ENCODE results near the gene ADAMTS9.

The ADAMTS9 gene

GRCh38 chr3:64654013-64654412 lies 33.8 kb downstream of the ADAMTS9 start:
- DNase-seq (ENCODE audit: low read depth in 1 of 2, low spot score in 1 of 2) = no peak

GRCh38 chr3:64653101-64653500 lies 34.7 kb downstream of the ADAMTS9 start:
- DNase-seq (ENCODE audit: low read depth in 1 of 2, low spot score in 1 of 2) = no peak

GRCh38 chr3:64651741-64652241 lies 36.0 kb downstream of the ADAMTS9 start:
- no peak for DNase-seq (ENCODE audit: low read depth in 1 of 2, low spot score in 1 of 2)

GRCh38 chr3:64651303-64651702 lies 36.5 kb downstream of the ADAMTS9 start:
- no peak for DNase-seq (ENCODE audit: low read depth in 1 of 2, low spot score in 1 of 2)

GRCh38 chr3:64650715-64651114 lies 37.1 kb downstream of the ADAMTS9 start:
- DNase-seq (ENCODE audit: low read depth in 1 of 2, low spot score in 1 of 2) = no peak

- no peak for DNase-seq (ENCODE audit: low read depth in 1 of 2, low spot score in 1 of 2)
Measured at GRCh38 chr3:64650096-64650622, 37.6 kb downstream of the ADAMTS9 start.

- DNase-seq (ENCODE audit: low read depth in 1 of 2, low spot score in 1 of 2) = no peak
Measured at GRCh38 chr3:64648927-64649906, 38.6 kb downstream of the ADAMTS9 start.

GRCh38 chr3:64647825-64648224 lies 40.0 kb downstream of the ADAMTS9 start:
- DNase-seq (ENCODE audit: low read depth in 1 of 2, low spot score in 1 of 2) = no peak

- no peak for DNase-seq (ENCODE audit: low read depth in 1 of 2, low spot score in 1 of 2)
Measured at GRCh38 chr3:64645243-64645642, 42.6 kb downstream of the ADAMTS9 start.

GRCh38 chr3:64644483-64644882 lies 43.3 kb downstream of the ADAMTS9 start:
- no peak for DNase-seq (ENCODE audit: low read depth in 1 of 2, low spot score in 1 of 2)

GRCh38 chr3:64642327-64643151 lies 45.3 kb downstream of the ADAMTS9 start:
- no peak for DNase-seq (ENCODE audit: low read depth in 1 of 2, low spot score in 1 of 2)

- DNase-seq (ENCODE audit: low read depth in 1 of 2, low spot score in 1 of 2) = no peak
Measured at GRCh38 chr3:64638981-64639481, 48.8 kb downstream of the ADAMTS9 start.

GRCh38 chr3:64638511-64638910 lies 49.3 kb downstream of the ADAMTS9 start:
- DNase-seq (ENCODE audit: low read depth in 1 of 2, low spot score in 1 of 2) = no peak

GRCh38 chr3:64634417-64634816 lies 53.4 kb downstream of the ADAMTS9 start:
- no peak for DNase-seq (ENCODE audit: low read depth in 1 of 2, low spot score in 1 of 2)

GRCh38 chr3:64631951-64632350 lies 55.8 kb downstream of the ADAMTS9 start:
- no peak for DNase-seq (ENCODE audit: low read depth in 1 of 2, low spot score in 1 of 2)

GRCh38 chr3:64627471-64628321 lies 60.1 kb downstream of the ADAMTS9 start:
- DNase-seq (ENCODE audit: low read depth in 1 of 2, low spot score in 1 of 2) = no peak

- DNase-seq (ENCODE audit: low read depth in 1 of 2, low spot score in 1 of 2) = no peak
Measured at GRCh38 chr3:64627042-64627441, 60.8 kb downstream of the ADAMTS9 start.

GRCh38 chr3:64625381-64625780 lies 62.4 kb downstream of the ADAMTS9 start:
- DNase-seq (ENCODE audit: low read depth in 1 of 2, low spot score in 1 of 2) = no peak

- DNase-seq (ENCODE audit: low read depth in 1 of 2, low spot score in 1 of 2) = no peak
Measured at GRCh38 chr3:64623125-64623524, 64.7 kb downstream of the ADAMTS9 start.

GRCh38 chr3:64621726-64622395 lies 65.9 kb downstream of the ADAMTS9 start:
- DNase-seq (ENCODE audit: low read depth in 1 of 2, low spot score in 1 of 2) = no peak
